B cell (primary cell): ENCODE data around the gene KCNJ14. TPM values are rescaled to one million over a fixed set of nuclear protein-coding genes. Genes with fewer than 3 reads are reported as not detected.

Source experiments
- ATAC-seq: fragments of 200-7000 bp; cut with Tn5 transposase; one replicate; pipeline ENCODE4 v1.10.0; 2021; ENCODE audit warnings: low read depth, mild to moderate bottlenecking, moderate number of reproducible peaks, moderate library complexity
- CTCF ChIA-PET: fragments of 350-600 bp; sonication (Branson Sonifier 250); formaldehyde crosslinking; loops from one replicate; lab custom pipeline; 2021; ENCODE audit warnings: antibody characterized with exemption, inconsistent platforms; lab: Charles Lee
- POLR2A ChIA-PET: fragments of 350-600 bp; sonication (Branson Sonifier 250); formaldehyde crosslinking; loops from one replicate; lab custom pipeline; 2021; ENCODE audit warnings: antibody characterized with exemption; lab: Charles Lee
- DNase-seq: peaks from one replicate; pipeline ENCODE4 v3.0.0; 2013
- H2AFZ ChIP-seq: 2 replicates; pipeline ENCODE4 v1.6.1; 2012; ENCODE audit warnings: mild to moderate bottlenecking, low read depth, low read length; ENCODE audit not compliant: insufficient read depth, poor library complexity, severe bottlenecking
- H3K27ac ChIP-seq, 2 donors: 1 replicate in 1 of 2; 2 replicates in 1 of 2; pipeline ENCODE4 v1.5.1; 2012 to 2013; ENCODE audit warnings: low read length in 2 of 2, mild to moderate bottlenecking in 2 of 2, moderate library complexity in 1 of 2
- H3K27me3 ChIP-seq, 4 experiments: fragments of 200-600 bp in 1 of 4; sonication (generic) in 1 of 4; replicated peaks in 1 of 4; 1 replicate in 2 of 4; 2 replicates in 2 of 4; pipeline versions ENCODE4 v1.6.1 to v1.7.0; 2013 to 2016; ENCODE audit warnings: low read length in 3 of 4, mild to moderate bottlenecking in 2 of 4, mixed read lengths in 1 of 4, moderate library complexity in 1 of 4; ENCODE audit not compliant: insufficient read depth in 4 of 4, control insufficient read depth in 3 of 4; ENCODE audit errors: control extremely low read depth in 1 of 4
- H3K36me3 ChIP-seq, 2 experiments: replicated peaks in 1 of 2; 1 replicate in 1 of 2; 2 replicates in 1 of 2; pipeline versions ENCODE4 v1.6.1 to v1.7.1; 2013; ENCODE audit warnings: low read length in 1 of 2; ENCODE audit not compliant: insufficient read depth in 2 of 2, control insufficient read depth in 1 of 2; ENCODE audit errors: control extremely low read depth in 1 of 2, extremely low read depth in 1 of 2
- H3K4me1 ChIP-seq, 2 donors: fragments of 200-600 bp in 1 of 2; sonication (generic) in 1 of 2; 1 replicate in 1 of 2; 2 replicates in 1 of 2; pipeline versions ENCODE4 v1.5.1 to v1.6.1; 2013 to 2017; ENCODE audit warnings: low read length in 2 of 2; ENCODE audit not compliant: control insufficient read depth in 2 of 2, insufficient read depth in 2 of 2
- H3K4me2 ChIP-seq: replicated peaks from 2 replicates; pipeline ENCODE3; 2012; ENCODE audit warnings: mild to moderate bottlenecking, low read depth, low read length; ENCODE audit not compliant: poor library complexity, severe bottlenecking
- H3K4me3 ChIP-seq, 5 experiments: fragments of 200-600 bp in 1 of 5; sonication (generic) in 1 of 5; 1 replicate in 3 of 5; 2 replicates in 2 of 5; pipeline versions ENCODE4 v1.5.1 to v1.7.0; 2011 to 2016; ENCODE audit warnings: low read length in 4 of 5, mild to moderate bottlenecking in 4 of 5, low read depth in 2 of 5, control low read depth in 1 of 5, moderate library complexity in 1 of 5; ENCODE audit not compliant: insufficient read depth in 1 of 5; ENCODE audit errors: control extremely low read depth in 1 of 5, extremely low read depth in 1 of 5
- H3K79me2 ChIP-seq: fragments of 200-600 bp; sonication (generic); one replicate; pipeline ENCODE4 v1.6.0; 2016; ENCODE audit warnings: low read length; ENCODE audit not compliant: control insufficient read depth, insufficient read depth
- H3K9ac ChIP-seq: fragments of 200-600 bp; sonication (generic); 2 replicates; pipeline ENCODE4 v1.6.1; 2017; ENCODE audit warnings: mild to moderate bottlenecking, low read length, moderate library complexity
- H3K9me3 ChIP-seq, 3 donors: one replicate each; pipeline versions ENCODE4 v1.6.1 to v1.7.1; 2013; ENCODE audit warnings: low read length in 2 of 3; ENCODE audit not compliant: control insufficient read depth in 2 of 3, insufficient read depth in 1 of 3; ENCODE audit errors: control extremely low read depth in 1 of 3
- H4K20me1 ChIP-seq: 2 replicates; pipeline ENCODE4 v1.6.0; 2012; ENCODE audit warnings: mild to moderate bottlenecking, low read length; ENCODE audit not compliant: insufficient read depth, control insufficient read depth, poor library complexity, severe bottlenecking
- H3K27ac Mint-ChIP-seq: one replicate; pipeline ENCODE4 v1.8.0; 2021; ENCODE audit warnings: mixed read lengths
- H3K27me3 Mint-ChIP-seq: one replicate; pipeline ENCODE4 v1.8.0; 2021; ENCODE audit warnings: mixed read lengths
- H3K4me1 Mint-ChIP-seq: one replicate; pipeline ENCODE4 v1.8.0; 2021; ENCODE audit warnings: mixed read lengths
- H3K4me3 Mint-ChIP-seq: one replicate; pipeline ENCODE4 v1.8.0; 2021; ENCODE audit warnings: mixed read lengths
- H3K9me3 Mint-ChIP-seq: one replicate; pipeline ENCODE4 v1.8.0; 2022; ENCODE audit warnings: mixed read lengths; ENCODE audit not compliant: insufficient read depth
- CTCF ChIP-seq: fragments of 200-600 bp; IDR thresholded peaks from one replicate; pipeline ENCODE4 v1.8.0; 2022; ENCODE audit warnings: antibody characterized with exemption, mild to moderate bottlenecking
- EZH2 ChIP-seq: IDR thresholded peaks from 2 replicates; pipeline ENCODE4 v1.6.1; 2012; ENCODE audit warnings: borderline replicate concordance, low read depth, mild to moderate bottlenecking, moderate library complexity, low read length; ENCODE audit not compliant: insufficient read depth, poor library complexity, severe bottlenecking
- WGBS: methylation state at CpG from one replicate; pipeline ENCODE4 v1.1.5; 2013; ENCODE audit warnings: missing lambda C conversion rate; ENCODE audit not compliant: insufficient coverage; 5-methylcytosine and 5-hydroxymethylcytosine counted together
- intact Hi-C: fragments of 100-400 bp; cut with micrococcal nuclease; formaldehyde crosslinking; loops from one replicate; pipeline ENCODE4 v1.10.0; 2022
- polyA plus RNA-seq: library from polyadenylated mRNA; depleted of rRNA; stranded (reverse); fragments of >200 nt; gene quantifications from 2 replicates; pipeline ENCODE4 v1.2.3, GENCODE V29; 2012
- total RNA-seq, 2 donors: library from RNA; stranded (reverse); fragments of 120-200 nt in 1 of 2; gene quantifications; 1 replicate in 1 of 2; 2 replicates in 1 of 2; pipeline versions ENCODE4 v1.2.3 to v1.2.4, GENCODE V29; 2013 to 2022

Gene KCNJ14
- total and polyA plus RNA-seq, 2 donors (not counting 1 experiment from before 2014, with no cell fraction given), result 1.5 to 2.3 TPM

GRCh38 chr19:48489608-48490216 is 34.3 kb downstream of the KCNJ14 start:
- H4K20me1 ChIP-seq, result peaks cover 6% of the 10 kb centered on the region
- Mint-ChIP-seq H3K27ac (peak overlapping the region; percentile 20), H3K4me1 (peaks cover 34% of the 10 kb centered on the region), H3K27me3 (peaks cover 21% of the 10 kb centered on the region), H3K4me3 (peak overlapping the region; percentile 45), H3K9me3 (no peaks in the 10 kb centered on the region)
- H3K9me3 ChIP-seq, result peaks cover 0 to 27% (median 0%) of the 10 kb centered on the region in 3 donors
- peak; percentile 57 for ATAC-seq
- H3K27ac ChIP-seq, result no peak overlapping the region
- peaks cover 38 to 44% of the 10 kb centered on the region in 2 donors for H3K4me1 ChIP-seq
- H3K79me2 ChIP-seq, result no peaks in the 10 kb centered on the region
- TF ChIP-seq EZH2 (no peak), CTCF (peak; percentile 91)
- H3K27me3 ChIP-seq, result peaks cover 0 to 32% (median 15%) of the 10 kb centered on the region in 4 experiments
- ChIA-PET POLR2A (interaction anchor here (0.5 to 1.6 kb wide), 4 partner anchors 16 to 163 kb away, joined by 4 to 15 read pairs (median 6); no protein-coding TSS in a partner anchor), CTCF (interaction anchor here (0.6 to 5.5 kb wide), 29 partner anchors 9 to 528 kb away, joined by 3 to 65 read pairs (median 4); partner anchors contain the start of genes KDELR1, SYNGR4 and TMEM143)
- intact Hi-C loops, result loop anchor here (1.0 to 10.0 kb wide), 4 partner anchors 95 to 119 kb away; partner anchors contain the start of genes GRIN2D and KDELR1
- H3K9ac ChIP-seq, result no peak overlapping the region
- H3K4me3 ChIP-seq, result no peak overlapping the region
- 19% methylated on average over 17 of the region's 19 CpGs for WGBS
- H2AFZ ChIP-seq, result no peak overlapping the region
- no peaks in the 10 kb centered on the region for H3K36me3 ChIP-seq
- H3K4me2 ChIP-seq, result peak overlapping the region; percentile 75
- peak; percentile 86 for DNase-seq
